ENCODE data around the gene DNAH10. TPM values are rescaled to one million over a fixed set of nuclear protein-coding genes. Genes with fewer than 3 reads are reported as not detected.
"Not testable (repeated sequence)": the region's sequence is repeated elsewhere in the genome, so short reads cannot be mapped to it uniquely, and the experiment has no call there.

Gene DNAH10
- total RNA-seq, 1 experiment from 2014 or later, result 0.39 TPM

DNA sequence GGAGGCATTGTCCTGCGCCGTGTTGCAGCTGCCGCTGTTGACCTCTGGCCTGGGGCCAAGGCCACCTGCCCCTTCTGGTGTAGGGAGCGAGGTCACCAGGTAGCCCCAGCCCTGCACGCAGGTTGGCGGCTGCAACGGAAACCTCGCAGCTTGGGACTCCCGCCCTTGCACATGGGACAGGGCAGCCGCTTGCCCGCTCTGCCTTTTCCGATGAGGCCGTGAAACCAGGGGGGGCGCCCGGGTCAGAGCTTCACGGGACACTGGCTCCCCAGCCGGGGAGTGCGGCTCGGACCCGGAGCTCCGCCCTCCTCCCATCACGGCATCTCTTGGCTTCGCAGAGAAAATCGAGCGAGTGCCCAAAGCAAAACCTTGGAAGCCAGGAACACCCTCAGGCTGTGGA lies 25.4 kb downstream of the DNAH10 start:
- Histone ChIP-seq H3K4me1 (ENCODE audit: control insufficient read depth, insufficient read depth, low read length) (no peaks in the 10 kb centered on the region), H3K27me3 (ENCODE audit: control insufficient read depth, insufficient read depth, low read length) (no peaks in the 10 kb centered on the region; the same call in 1 of the 2 replicates), H3K9me3 (ENCODE audit: control insufficient read depth, insufficient read depth, low read depth, low read length) (no peaks in the 10 kb centered on the region), H3K4me3 (ENCODE audit: low read depth in 2 of 2, low read length in 2 of 2) (no peak overlapping the region), H3K27ac (ENCODE audit: low read length) (no peak overlapping the region), H3K36me3 (ENCODE audit: control insufficient read depth, insufficient read depth, low read length) (no peaks in the 10 kb centered on the region)
- in situ Hi-C loops (cut with HindIII; ENCODE audit: low pct_unique_long_range_greater_than_20kb, low sequenced_read_pairs), result no loop called here
- no peak for TF ChIP-seq TCF7L2 (IDR thresholded peaks at IDR 0.05; ENCODE audit: low read depth, low read length)
- no peak for TF ChIP-seq CTCF (IDR thresholded peaks at IDR 0.05)
- no peak for TF ChIP-seq SIN3A (IDR thresholded peaks at IDR 0.05; ENCODE audit: borderline replicate concordance, insufficient read depth, low read depth, low read length)
- TF ChIP-seq POLR2AphosphoS5 (IDR thresholded peaks at IDR 0.05; ENCODE audit: low read depth, low read length), result no peak
- TF ChIP-seq, protein P1, sequence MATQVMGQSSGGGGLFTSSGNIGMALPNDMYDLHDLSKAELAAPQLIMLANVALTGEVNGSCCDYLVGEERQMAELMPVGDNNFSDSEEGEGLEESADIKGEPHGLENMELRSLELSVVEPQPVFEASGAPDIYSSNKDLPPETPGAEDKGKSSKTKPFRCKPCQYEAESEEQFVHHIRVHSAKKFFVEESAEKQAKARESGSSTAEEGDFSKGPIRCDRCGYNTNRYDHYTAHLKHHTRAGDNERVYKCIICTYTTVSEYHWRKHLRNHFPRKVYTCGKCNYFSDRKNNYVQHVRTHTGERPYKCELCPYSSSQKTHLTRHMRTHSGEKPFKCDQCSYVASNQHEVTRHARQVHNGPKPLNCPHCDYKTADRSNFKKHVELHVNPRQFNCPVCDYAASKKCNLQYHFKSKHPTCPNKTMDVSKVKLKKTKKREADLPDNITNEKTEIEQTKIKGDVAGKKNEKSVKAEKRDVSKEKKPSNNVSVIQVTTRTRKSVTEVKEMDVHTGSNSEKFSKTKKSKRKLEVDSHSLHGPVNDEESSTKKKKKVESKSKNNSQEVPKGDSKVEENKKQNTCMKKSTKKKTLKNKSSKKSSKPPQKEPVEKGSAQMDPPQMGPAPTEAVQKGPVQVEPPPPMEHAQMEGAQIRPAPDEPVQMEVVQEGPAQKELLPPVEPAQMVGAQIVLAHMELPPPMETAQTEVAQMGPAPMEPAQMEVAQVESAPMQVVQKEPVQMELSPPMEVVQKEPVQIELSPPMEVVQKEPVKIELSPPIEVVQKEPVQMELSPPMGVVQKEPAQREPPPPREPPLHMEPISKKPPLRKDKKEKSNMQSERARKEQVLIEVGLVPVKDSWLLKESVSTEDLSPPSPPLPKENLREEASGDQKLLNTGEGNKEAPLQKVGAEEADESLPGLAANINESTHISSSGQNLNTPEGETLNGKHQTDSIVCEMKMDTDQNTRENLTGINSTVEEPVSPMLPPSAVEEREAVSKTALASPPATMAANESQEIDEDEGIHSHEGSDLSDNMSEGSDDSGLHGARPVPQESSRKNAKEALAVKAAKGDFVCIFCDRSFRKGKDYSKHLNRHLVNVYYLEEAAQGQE (IDR thresholded peaks at IDR 0.05; ENCODE audit: insufficient read depth in 1 of 2, low read depth in 2 of 2, low read length in 1 of 2), result no peak
- DNase-seq (ENCODE audit: low read depth, low spot score) (no peak), ATAC-seq (no peak)
- CTCF ChIA-PET, result no interaction called here
- no TSS peak for BruUV-seq (replicated peaks)
- intact Hi-C loops (cut with micrococcal nuclease; ENCODE audit: unreplicated experiment), result no loop called here
- POLR2A ChIA-PET, result no interaction called here

DNA sequence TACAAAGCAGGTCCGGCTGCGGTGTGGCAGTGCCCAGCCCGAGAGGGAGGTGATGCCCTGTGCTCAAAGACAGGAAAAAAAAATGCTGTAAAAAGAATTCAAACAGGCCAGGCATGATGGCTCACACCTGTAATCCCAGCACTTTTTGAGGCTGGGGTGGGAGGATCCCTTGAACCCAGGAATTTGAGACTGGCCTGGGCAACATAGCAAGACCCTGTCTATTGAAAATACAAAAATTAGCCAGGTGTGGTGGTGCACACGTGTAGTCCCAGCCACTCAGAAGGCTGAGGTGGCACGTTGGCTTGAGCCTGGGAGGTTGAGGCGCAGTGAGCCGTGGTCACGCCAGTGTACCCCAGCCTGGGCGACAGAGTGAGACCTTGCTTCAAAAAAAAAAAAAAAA lies 26.4 kb downstream of the DNAH10 start:
- H3K27me3 ChIP-seq (ENCODE audit: control insufficient read depth, insufficient read depth, low read length), result no peaks in the 10 kb centered on the region; the same call in 1 of the 2 replicates
- no peaks in the 10 kb centered on the region for H3K4me1 ChIP-seq (ENCODE audit: control insufficient read depth, insufficient read depth, low read length)
- no peak overlapping the region for H3K4me3 ChIP-seq (ENCODE audit: low read depth in 2 of 2, low read length in 2 of 2)
- ChIA-PET POLR2A (no interaction called here), CTCF (no interaction called here)
- H3K27ac ChIP-seq (ENCODE audit: low read length), result no peak overlapping the region
- no peaks in the 10 kb centered on the region for H3K36me3 ChIP-seq (ENCODE audit: control insufficient read depth, insufficient read depth, low read length)
- TF ChIP-seq POLR2AphosphoS5 (IDR thresholded peaks at IDR 0.05; ENCODE audit: low read depth, low read length) (no peak), SIN3A (IDR thresholded peaks at IDR 0.05; ENCODE audit: borderline replicate concordance, insufficient read depth, low read depth, low read length) (no peak), CTCF (IDR thresholded peaks at IDR 0.05) (no peak), TCF7L2 (IDR thresholded peaks at IDR 0.05; ENCODE audit: low read depth, low read length) (no peak)
- TF ChIP-seq, protein P1 (IDR thresholded peaks at IDR 0.05; ENCODE audit: insufficient read depth in 1 of 2, low read depth in 2 of 2, low read length in 1 of 2), result no peak
- intact Hi-C loops (cut with micrococcal nuclease; ENCODE audit: unreplicated experiment) (no loop called here), in situ Hi-C loops (cut with HindIII; ENCODE audit: low pct_unique_long_range_greater_than_20kb, low sequenced_read_pairs) (no loop called here)
- DNase-seq (ENCODE audit: low read depth, low spot score) (no peak), ATAC-seq (no peak)
- no peaks in the 10 kb centered on the region for H3K9me3 ChIP-seq (ENCODE audit: control insufficient read depth, insufficient read depth, low read depth, low read length)
- no TSS peak for BruUV-seq (replicated peaks)

DNA sequence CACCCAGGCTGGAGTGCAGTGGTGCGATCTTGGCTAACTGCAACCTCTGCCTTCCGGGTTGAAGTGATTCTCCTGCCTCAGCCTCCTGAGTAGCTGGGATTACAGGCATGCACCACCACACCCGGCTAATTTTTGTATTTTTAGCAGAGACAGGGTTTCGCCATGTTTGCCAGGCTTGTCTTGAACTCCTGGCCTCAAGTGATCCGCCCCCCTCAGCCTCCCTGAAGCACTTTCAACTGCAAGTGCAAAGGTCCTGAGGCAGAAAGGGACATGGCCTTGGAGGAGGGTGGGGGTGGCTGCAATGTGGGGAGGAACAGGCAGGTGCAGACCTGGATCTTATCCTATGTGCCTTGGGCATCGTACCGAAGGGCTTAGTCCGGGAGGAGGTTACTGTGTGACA lies 27.3 kb downstream of the DNAH10 start:
- H3K4me1 ChIP-seq (ENCODE audit: control insufficient read depth, insufficient read depth, low read length); H3K4me3 ChIP-seq (ENCODE audit: low read depth in 2 of 2, low read length in 2 of 2); ATAC-seq; H3K36me3 ChIP-seq (ENCODE audit: control insufficient read depth, insufficient read depth, low read length); H3K27me3 ChIP-seq (ENCODE audit: control insufficient read depth, insufficient read depth, low read length); H3K27ac ChIP-seq (ENCODE audit: low read length); in situ Hi-C loops (cut with HindIII; ENCODE audit: low pct_unique_long_range_greater_than_20kb, low sequenced_read_pairs); intact Hi-C loops (cut with micrococcal nuclease; ENCODE audit: unreplicated experiment); BruUV-seq (replicated peaks); CTCF ChIA-PET; POLR2A ChIA-PET; DNase-seq (ENCODE audit: low read depth, low spot score); H3K9me3 ChIP-seq (ENCODE audit: control insufficient read depth, insufficient read depth, low read depth, low read length): not testable (repeated sequence)
